ENCODE results near the gene SPOPL. TPM values are rescaled to one million over a fixed set of nuclear protein-coding genes. Genes with fewer than 3 reads are reported as not detected.
A peak's percentile ranks its signal among the peaks of the same experiment; 100 is the strongest.

The SPOPL gene
- polyA plus RNA-seq, 2 donors, result 2.5 to 3.6 TPM

GRCh38 chr2:138492160-138492559 is 9.4 kb upstream of the SPOPL start:
- Histone ChIP-seq H3K4me3 (ENCODE audit: low read depth in 1 of 2, low read length in 2 of 2) (no peak overlapping the region), H3K36me3 (ENCODE audit: control insufficient read depth in 2 of 2, insufficient read depth in 2 of 2, low read length in 1 of 2) (no peaks in the 10 kb centered on the region), H3K4me1 (ENCODE audit: control insufficient read depth in 2 of 2, insufficient read depth in 2 of 2, low read length in 1 of 2) (no peaks in the 10 kb centered on the region), H3K27ac (ENCODE audit: low read depth in 2 of 2, low read length in 1 of 2) (no peak overlapping the region), H3K9me3 (ENCODE audit: control insufficient read depth in 2 of 2, insufficient read depth in 1 of 2, low read depth in 1 of 2, low read length in 1 of 2) (no peaks in the 10 kb centered on the region), H3K27me3 (ENCODE audit: control insufficient read depth in 1 of 2, insufficient read depth in 2 of 2, low read length in 2 of 2) (no peaks in the 10 kb centered on the region)
- 89 to 94% methylated on average over 2 of the region's 2 CpGs for WGBS, 2 donors

GRCh38 chr2:138493334-138493733 is 8.2 kb upstream of the SPOPL start:
- no peaks in the 10 kb centered on the region for H3K36me3 ChIP-seq (ENCODE audit: control insufficient read depth in 2 of 2, insufficient read depth in 2 of 2, low read length in 1 of 2)
- no peaks in the 10 kb centered on the region for H3K27me3 ChIP-seq (ENCODE audit: control insufficient read depth in 1 of 2, insufficient read depth in 2 of 2, low read length in 2 of 2)
- no peak overlapping the region for H3K27ac ChIP-seq (ENCODE audit: low read depth in 2 of 2, low read length in 1 of 2)
- WGBS, 2 donors, result 85 to 86% methylated on average over 4 of the region's 4 CpGs
- no peaks in the 10 kb centered on the region for H3K4me1 ChIP-seq (ENCODE audit: control insufficient read depth in 2 of 2, insufficient read depth in 2 of 2, low read length in 1 of 2)
- H3K9me3 ChIP-seq (ENCODE audit: control insufficient read depth in 2 of 2, insufficient read depth in 1 of 2, low read depth in 1 of 2, low read length in 1 of 2), result no peaks in the 10 kb centered on the region
- H3K4me3 ChIP-seq (ENCODE audit: low read depth in 1 of 2, low read length in 2 of 2), result no peak overlapping the region

- 80 to 85% methylated on average over 2 of the region's 2 CpGs for WGBS, 2 donors
- Histone ChIP-seq H3K9me3 (ENCODE audit: control insufficient read depth in 2 of 2, insufficient read depth in 1 of 2, low read depth in 1 of 2, low read length in 1 of 2) (no peaks in the 10 kb centered on the region), H3K36me3 (ENCODE audit: control insufficient read depth in 2 of 2, insufficient read depth in 2 of 2, low read length in 1 of 2) (no peaks in the 10 kb centered on the region), H3K4me3 (ENCODE audit: low read depth in 1 of 2, low read length in 2 of 2) (no peak overlapping the region), H3K27ac (ENCODE audit: low read depth in 2 of 2, low read length in 1 of 2) (no peak overlapping the region), H3K27me3 (ENCODE audit: control insufficient read depth in 1 of 2, insufficient read depth in 2 of 2, low read length in 2 of 2) (no peaks in the 10 kb centered on the region), H3K4me1 (ENCODE audit: control insufficient read depth in 2 of 2, insufficient read depth in 2 of 2, low read length in 1 of 2) (no peaks in the 10 kb centered on the region)
Measured at GRCh38 chr2:138494265-138494966, 7.2 kb upstream of the SPOPL start.

- Histone ChIP-seq H3K27ac (ENCODE audit: low read depth in 2 of 2, low read length in 1 of 2) (no peak overlapping the region), H3K9me3 (ENCODE audit: control insufficient read depth in 2 of 2, insufficient read depth in 1 of 2, low read depth in 1 of 2, low read length in 1 of 2) (no peaks in the 10 kb centered on the region), H3K4me3 (ENCODE audit: low read depth in 1 of 2, low read length in 2 of 2) (no peak overlapping the region), H3K27me3 (ENCODE audit: control insufficient read depth in 1 of 2, insufficient read depth in 2 of 2, low read length in 2 of 2) (no peaks in the 10 kb centered on the region), H3K4me1 (ENCODE audit: control insufficient read depth in 2 of 2, insufficient read depth in 2 of 2, low read length in 1 of 2) (no peaks in the 10 kb centered on the region), H3K36me3 (ENCODE audit: control insufficient read depth in 2 of 2, insufficient read depth in 2 of 2, low read length in 1 of 2) (no peaks in the 10 kb centered on the region)
- 85 to 91% methylated on average over 2 of the region's 2 CpGs for WGBS, 2 donors
Measured at GRCh38 chr2:138495384-138495783, 6.2 kb upstream of the SPOPL start.

GRCh38 chr2:138496096-138496651 is 5.4 kb upstream of the SPOPL start:
- WGBS, 2 donors, result 95 to 96% methylated on average over 4 of the region's 4 CpGs
- no peak overlapping the region for H3K4me3 ChIP-seq (ENCODE audit: low read depth in 1 of 2, low read length in 2 of 2)

GRCh38 chr2:138497294-138497693 is 4.3 kb upstream of the SPOPL start:
- Histone ChIP-seq H3K9me3 (ENCODE audit: control insufficient read depth in 2 of 2, insufficient read depth in 1 of 2, low read depth in 1 of 2, low read length in 1 of 2) (no peaks in the 10 kb centered on the region), H3K36me3 (ENCODE audit: control insufficient read depth in 2 of 2, insufficient read depth in 2 of 2, low read length in 1 of 2) (no peaks in the 10 kb centered on the region), H3K27ac (ENCODE audit: low read depth in 2 of 2, low read length in 1 of 2) (no peak overlapping the region), H3K27me3 (ENCODE audit: control insufficient read depth in 1 of 2, insufficient read depth in 2 of 2, low read length in 2 of 2) (no peaks in the 10 kb centered on the region), H3K4me3 (ENCODE audit: low read depth in 1 of 2, low read length in 2 of 2) (no peak overlapping the region), H3K4me1 (ENCODE audit: control insufficient read depth in 2 of 2, insufficient read depth in 2 of 2, low read length in 1 of 2) (no peaks in the 10 kb centered on the region)
- 100% methylated on average over 4 of the region's 4 CpGs for WGBS, 2 donors

More at GRCh38 chr2:138496096-138496651, 5.4 kb upstream of the SPOPL start:
- no peak overlapping the region for H3K27ac ChIP-seq (ENCODE audit: low read depth in 2 of 2, low read length in 1 of 2)
- no peaks in the 10 kb centered on the region for H3K27me3 ChIP-seq (ENCODE audit: control insufficient read depth in 1 of 2, insufficient read depth in 2 of 2, low read length in 2 of 2)
- no peaks in the 10 kb centered on the region for H3K4me1 ChIP-seq (ENCODE audit: control insufficient read depth in 2 of 2, insufficient read depth in 2 of 2, low read length in 1 of 2)
- no peaks in the 10 kb centered on the region for H3K9me3 ChIP-seq (ENCODE audit: control insufficient read depth in 2 of 2, insufficient read depth in 1 of 2, low read depth in 1 of 2, low read length in 1 of 2)
- H3K36me3 ChIP-seq (ENCODE audit: control insufficient read depth in 2 of 2, insufficient read depth in 2 of 2, low read length in 1 of 2), result no peaks in the 10 kb centered on the region

- Histone ChIP-seq H3K27me3 (ENCODE audit: control insufficient read depth in 1 of 2, insufficient read depth in 2 of 2, low read length in 2 of 2) (no peaks in the 10 kb centered on the region), H3K4me3 (ENCODE audit: low read depth in 1 of 2, low read length in 2 of 2) (no peak overlapping the region), H3K27ac (ENCODE audit: low read depth in 2 of 2, low read length in 1 of 2) (no peak overlapping the region), H3K36me3 (ENCODE audit: control insufficient read depth in 2 of 2, insufficient read depth in 2 of 2, low read length in 1 of 2) (no peaks in the 10 kb centered on the region), H3K4me1 (ENCODE audit: control insufficient read depth in 2 of 2, insufficient read depth in 2 of 2, low read length in 1 of 2) (no peaks in the 10 kb centered on the region), H3K9me3 (ENCODE audit: control insufficient read depth in 2 of 2, insufficient read depth in 1 of 2, low read depth in 1 of 2, low read length in 1 of 2) (no peaks in the 10 kb centered on the region)
- 76 to 80% methylated on average over 4 of the region's 4 CpGs for WGBS, 2 donors
Measured at GRCh38 chr2:138499684-138500083, 1.9 kb upstream of the SPOPL start.

GRCh38 chr2:138500592-138501424 is 762 bp upstream of the SPOPL start:
- WGBS, 2 donors, result 41 to 43% methylated on average over 20 of the region's 20 CpGs
- Histone ChIP-seq H3K4me1 (ENCODE audit: control insufficient read depth in 2 of 2, insufficient read depth in 2 of 2, low read length in 1 of 2) (no peaks in the 10 kb centered on the region), H3K36me3 (ENCODE audit: control insufficient read depth in 2 of 2, insufficient read depth in 2 of 2, low read length in 1 of 2) (no peaks in the 10 kb centered on the region), H3K27ac (ENCODE audit: low read depth in 2 of 2, low read length in 1 of 2) (peak overlapping the region; percentile 80 to 84), H3K4me3 (ENCODE audit: low read depth in 1 of 2, low read length in 2 of 2) (peak overlapping the region; percentile 51 to 96), H3K27me3 (ENCODE audit: control insufficient read depth in 1 of 2, insufficient read depth in 2 of 2, low read length in 2 of 2) (no peaks in the 10 kb centered on the region), H3K9me3 (ENCODE audit: control insufficient read depth in 2 of 2, insufficient read depth in 1 of 2, low read depth in 1 of 2, low read length in 1 of 2) (no peaks in the 10 kb centered on the region)

- H3K27ac ChIP-seq (ENCODE audit: low read depth in 2 of 2, low read length in 1 of 2), result peak overlapping the region; percentile 92 to 95
- no peaks in the 10 kb centered on the region for H3K9me3 ChIP-seq (ENCODE audit: control insufficient read depth in 2 of 2, insufficient read depth in 1 of 2, low read depth in 1 of 2, low read length in 1 of 2)
- H3K4me1 ChIP-seq (ENCODE audit: control insufficient read depth in 2 of 2, insufficient read depth in 2 of 2, low read length in 1 of 2), result no peaks in the 10 kb centered on the region
- H3K36me3 ChIP-seq (ENCODE audit: control insufficient read depth in 2 of 2, insufficient read depth in 2 of 2, low read length in 1 of 2), result no peaks in the 10 kb centered on the region
- WGBS, 2 donors, result 1 to 2% methylated on average over 26 of the region's 26 CpGs
- no peaks in the 10 kb centered on the region for H3K27me3 ChIP-seq (ENCODE audit: control insufficient read depth in 1 of 2, insufficient read depth in 2 of 2, low read length in 2 of 2)
- peak overlapping the region; percentile 92 to 96 for H3K4me3 ChIP-seq (ENCODE audit: low read depth in 1 of 2, low read length in 2 of 2)
Measured at GRCh38 chr2:138502255-138503086, 901 bp downstream of the SPOPL start.

Measured in esophagus (tissue), 2 donors.